Measurements from ENCODE around the gene SETD2.

DNA sequence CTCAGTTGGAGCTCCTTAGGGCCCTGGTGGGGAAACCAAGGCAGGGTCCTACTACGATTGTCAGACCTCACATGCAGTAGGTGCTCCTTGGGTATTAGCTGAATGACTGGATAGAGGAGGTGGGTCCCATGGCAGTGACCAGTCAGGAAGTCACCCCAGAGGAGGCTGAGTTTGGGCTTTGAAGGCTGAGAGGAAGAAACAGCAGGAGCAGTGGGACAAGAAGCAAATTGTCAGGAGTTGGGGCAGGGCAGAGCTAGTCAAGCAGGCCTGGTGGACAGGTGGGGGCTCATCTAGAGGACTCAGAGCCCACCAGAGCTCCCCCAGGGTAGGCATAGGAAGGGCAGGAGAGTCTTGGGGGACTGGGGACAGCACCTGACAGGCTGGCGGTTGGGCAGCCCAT, 181.4 kb downstream of the SETD2 start:
- TF ChIP-seq, protein P1, sequence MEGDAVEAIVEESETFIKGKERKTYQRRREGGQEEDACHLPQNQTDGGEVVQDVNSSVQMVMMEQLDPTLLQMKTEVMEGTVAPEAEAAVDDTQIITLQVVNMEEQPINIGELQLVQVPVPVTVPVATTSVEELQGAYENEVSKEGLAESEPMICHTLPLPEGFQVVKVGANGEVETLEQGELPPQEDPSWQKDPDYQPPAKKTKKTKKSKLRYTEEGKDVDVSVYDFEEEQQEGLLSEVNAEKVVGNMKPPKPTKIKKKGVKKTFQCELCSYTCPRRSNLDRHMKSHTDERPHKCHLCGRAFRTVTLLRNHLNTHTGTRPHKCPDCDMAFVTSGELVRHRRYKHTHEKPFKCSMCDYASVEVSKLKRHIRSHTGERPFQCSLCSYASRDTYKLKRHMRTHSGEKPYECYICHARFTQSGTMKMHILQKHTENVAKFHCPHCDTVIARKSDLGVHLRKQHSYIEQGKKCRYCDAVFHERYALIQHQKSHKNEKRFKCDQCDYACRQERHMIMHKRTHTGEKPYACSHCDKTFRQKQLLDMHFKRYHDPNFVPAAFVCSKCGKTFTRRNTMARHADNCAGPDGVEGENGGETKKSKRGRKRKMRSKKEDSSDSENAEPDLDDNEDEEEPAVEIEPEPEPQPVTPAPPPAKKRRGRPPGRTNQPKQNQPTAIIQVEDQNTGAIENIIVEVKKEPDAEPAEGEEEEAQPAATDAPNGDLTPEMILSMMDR (IDR thresholded peaks at IDR 0.05; ENCODE audit: low read depth, low read length, poor library complexity, severe bottlenecking) = no peak
- TF ChIP-seq EZH2phosphoT487 (IDR thresholded peaks at IDR 0.05; ENCODE audit: borderline replicate concordance, low read length) = no peak

Measured in DOHH2 (cell line).